Hematopoietic multipotent progenitor cell treated with erythropoietin and hydrocortisone succinate and interleukin-3 and kit ligand, for 17 days (in vitro differentiated cells): ENCODE data around the gene GOLGA6L9.
"Not testable (repeated sequence)": the region's sequence is repeated elsewhere in the genome, so short reads cannot be mapped to it uniquely, and the experiment has no call there.

Experiments
- DNase-seq: peaks from one replicate; pipeline ENCODE4 v3.0.0-alpha.2; 2015; ENCODE audit warnings: low spot score

GOLGA6L9 gene

GRCh38 chr15:82469381-82469780, 39.8 kb downstream of the GOLGA6L9 start:
- not testable (repeated sequence) for DNase-seq

GRCh38 chr15:82472269-82472982, 42.8 kb downstream of the GOLGA6L9 start:
- DNase-seq = not testable (repeated sequence)

- DNase-seq = not testable (repeated sequence)
Observed at GRCh38 chr15:82474596-82475325, 45.1 kb downstream of the GOLGA6L9 start.

- DNase-seq = not testable (repeated sequence)
Observed at GRCh38 chr15:82475345-82475967, 45.8 kb downstream of the GOLGA6L9 start.

DNA sequence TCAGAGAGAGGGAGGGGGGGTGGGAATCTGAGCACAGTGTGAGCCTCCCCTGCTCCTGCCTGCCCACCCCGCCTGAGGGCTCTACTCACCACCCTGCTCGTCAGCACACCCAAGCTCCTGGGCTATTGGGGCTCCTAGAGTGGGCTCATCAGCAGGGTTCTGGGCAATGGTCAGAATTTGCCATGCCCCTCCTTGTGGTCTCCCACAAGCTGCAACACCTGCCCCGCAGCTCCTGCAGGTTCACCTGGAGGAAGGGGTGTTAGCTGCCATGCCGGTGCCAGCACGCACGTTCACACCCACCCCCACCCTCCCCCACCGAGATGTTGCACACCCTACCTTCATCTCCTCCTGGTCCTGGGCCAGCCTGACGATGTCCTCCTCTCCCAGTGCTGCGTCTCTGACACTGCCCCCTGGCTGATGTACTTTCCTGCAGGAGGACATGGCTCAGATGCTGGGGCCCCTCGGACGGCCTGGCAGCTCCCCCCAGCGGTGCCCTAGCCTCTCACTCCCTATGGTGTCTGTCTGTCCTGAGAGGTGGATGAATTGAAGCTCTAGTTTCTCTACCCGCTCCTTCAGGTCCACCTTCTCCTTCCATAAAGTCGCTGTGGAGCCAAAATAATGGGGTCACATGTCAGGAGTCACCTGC, 47.2 kb downstream of the GOLGA6L9 start:
- DNase-seq = not testable (repeated sequence)

DNA sequence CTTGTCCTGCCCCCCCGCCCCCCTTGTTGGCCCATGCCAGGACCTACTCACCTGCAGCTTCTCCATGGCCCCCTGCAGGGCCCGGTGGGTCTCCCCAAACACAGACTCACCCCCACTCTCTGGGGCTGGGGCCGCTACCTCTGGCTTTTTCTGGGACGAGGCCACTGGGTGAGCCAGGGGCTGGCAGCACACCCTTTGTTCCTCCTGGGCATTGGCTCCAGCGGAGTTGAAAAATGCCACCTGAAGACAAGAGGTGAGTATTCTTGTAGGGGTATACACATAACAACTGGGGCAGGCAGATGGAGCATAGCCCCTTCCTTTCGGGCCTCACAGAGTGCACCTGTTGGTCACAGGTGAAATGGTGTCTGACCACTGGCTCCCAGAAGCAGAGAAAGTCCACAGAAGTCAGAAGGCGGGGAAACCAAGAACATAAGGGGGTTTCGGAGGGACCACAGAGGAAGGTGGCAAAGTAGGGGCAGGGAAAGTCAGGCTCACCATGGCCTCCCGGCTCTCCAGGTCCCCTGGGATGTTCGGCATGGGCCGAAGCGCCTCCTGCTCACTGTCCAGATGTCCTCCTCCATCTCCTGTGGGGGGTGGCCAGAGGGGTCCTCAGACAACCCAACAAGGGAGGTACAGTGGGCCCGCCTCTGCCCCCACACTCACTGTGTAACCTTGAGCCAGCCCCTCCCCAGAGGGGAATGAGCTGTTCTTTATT, 47.9 kb downstream of the GOLGA6L9 start:
- not testable (repeated sequence) for DNase-seq
